IPS DF 19.7 (cell line): ENCODE measurements around the gene TAOK3.

ENCODE experiments used
- DNase-seq: peaks from one replicate; pipeline ENCODE4 v3.0.0-alpha.2; 2013; ENCODE audit warnings: low read depth, low spot score

The TAOK3 gene

GRCh38 chr12:118342090-118342489, 30.6 kb downstream of the TAOK3 start:
- no peak for DNase-seq

GRCh38 chr12:118337194-118337838, 35.4 kb downstream of the TAOK3 start:
- DNase-seq: no peak

- DNase-seq: no peak
Measured at GRCh38 chr12:118336123-118336522, 36.6 kb downstream of the TAOK3 start.

- no peak for DNase-seq
Measured at GRCh38 chr12:118334939-118335567, 37.7 kb downstream of the TAOK3 start.

- no peak for DNase-seq
Measured at GRCh38 chr12:118334241-118334640, 38.5 kb downstream of the TAOK3 start.

GRCh38 chr12:118332511-118332910, 40.2 kb downstream of the TAOK3 start:
- DNase-seq: no peak

GRCh38 chr12:118330421-118331018, 42.2 kb downstream of the TAOK3 start:
- no peak for DNase-seq

GRCh38 chr12:118328486-118329330, 44.0 kb downstream of the TAOK3 start:
- no peak for DNase-seq

GRCh38 chr12:118327391-118327790, 45.3 kb downstream of the TAOK3 start:
- DNase-seq: no peak

- DNase-seq: no peak
Measured at GRCh38 chr12:118326991-118327390, 45.7 kb downstream of the TAOK3 start.

- DNase-seq: no peak
Measured at GRCh38 chr12:118325081-118325480, 47.6 kb downstream of the TAOK3 start.

- DNase-seq: no peak
Measured at GRCh38 chr12:118319627-118320026, 53.1 kb downstream of the TAOK3 start.

- DNase-seq: no peak
Measured at GRCh38 chr12:118318744-118319143, 54.0 kb downstream of the TAOK3 start.

GRCh38 chr12:118317729-118318128, 55.0 kb downstream of the TAOK3 start:
- DNase-seq: no peak

- DNase-seq: no peak
Measured at GRCh38 chr12:118315821-118316220, 56.9 kb downstream of the TAOK3 start.

GRCh38 chr12:118312578-118312977, 60.1 kb downstream of the TAOK3 start:
- DNase-seq: no peak

GRCh38 chr12:118311666-118312065, 61.0 kb downstream of the TAOK3 start:
- no peak for DNase-seq

GRCh38 chr12:118310320-118310719, 62.4 kb downstream of the TAOK3 start:
- DNase-seq: no peak

- DNase-seq: peak; percentile 9
Measured at GRCh38 chr12:118308006-118308405, 64.7 kb downstream of the TAOK3 start.

- no peak for DNase-seq
Measured at GRCh38 chr12:118307069-118307954, 65.4 kb downstream of the TAOK3 start.

- DNase-seq: no peak
Measured at GRCh38 chr12:118304093-118304492, 68.6 kb downstream of the TAOK3 start.
